K562 (cell line): ENCODE measurements around the gene PKD2. TPM values are rescaled to one million over a fixed set of nuclear protein-coding genes. Genes with fewer than 3 reads are reported as not detected.

Experiments used
- ATAC-seq: fragments of 200-7000 bp; cut with Tn5 transposase; 3 replicates; pipeline ENCODE4 v1.9.1; 2020; ENCODE audit warnings: moderate library complexity
- BruUV-seq: library from RNA; stranded (reverse); fragments of 400-500 nt; replicated peaks from 2 replicates; lab custom pipeline; 2021; lab: Mats Ljungman, UMichigan
- CTCF ChIA-PET: fragments of 300-600 bp; formaldehyde crosslinking; extraction: SDS; loops from one replicate; lab custom pipeline; 2021; ENCODE audit warnings: low intra/inter-chr PET ratio; lab: Yijun Ruan, JAX
- POLR2A ChIA-PET: fragments of 300-600, 350-650 bp; sonication (Branson Sonifier 250); formaldehyde crosslinking; extraction: SDS; loops from one replicate; lab custom pipeline; 2021; ENCODE audit warnings: antibody characterized with exemption, inconsistent platforms; lab: Yijun Ruan, JAX
- DNase-seq, 4 experiments: peaks; one replicate each; pipeline versions ENCODE4 v3.0.0 to v3.0.0-alpha.2; 2011 to 2018; ENCODE audit warnings: low spot score in 3 of 4, mixed read lengths in 3 of 4; ENCODE audit errors: extremely low read depth in 1 of 4
- FAIRE-seq: peaks from 2 replicates; lab custom pipeline; 2011; peaks lifted over from hg19 to GRCh38; lab: Jason Lieb, UNC
- H2AFZ ChIP-seq: 2 replicates; pipeline ENCODE4 v1.6.0; 2011; ENCODE audit warnings: low read depth, low read length, control low read depth, inconsistent platforms
- H3K27ac ChIP-seq: fragments of 200-600 bp; 3 replicates; pipeline ENCODE4 v1.8.0; 2011; ENCODE audit warnings: low read depth, mild to moderate bottlenecking, control low read depth, inconsistent platforms, low read length, moderate library complexity, mixed read lengths; ENCODE audit errors: extremely low read depth
- H3K27me3 ChIP-seq, 2 experiments: fragments of 300-600 bp in 1 of 2; 2 replicates in 1 of 2; 3 replicates in 1 of 2; pipeline versions ENCODE4 v1.6.0 to v1.8.0; 2011; ENCODE audit warnings: inconsistent platforms in 2 of 2, low read length in 2 of 2, mild to moderate bottlenecking in 1 of 2, mixed read lengths in 1 of 2, moderate library complexity in 1 of 2; ENCODE audit not compliant: control insufficient read depth in 2 of 2, insufficient read depth in 2 of 2
- H3K36me3 ChIP-seq: fragments of 300-600 bp; 3 replicates; pipeline ENCODE4 v1.8.0; 2011; ENCODE audit warnings: mild to moderate bottlenecking, low read length, inconsistent platforms; ENCODE audit not compliant: control insufficient read depth, insufficient read depth
- H3K4me1 ChIP-seq, 2 experiments: fragments of 200-600 bp in 1 of 2; replicated peaks in 1 of 2; 2 replicates in 1 of 2; 3 replicates in 1 of 2; pipeline versions ENCODE4 v1.5.1 to v1.8.0; 2011; ENCODE audit warnings: inconsistent platforms in 2 of 2, low read length in 2 of 2, mild to moderate bottlenecking in 1 of 2, mixed read lengths in 1 of 2, moderate library complexity in 1 of 2; ENCODE audit not compliant: control insufficient read depth in 2 of 2, insufficient read depth in 2 of 2
- H3K4me2 ChIP-seq: 2 replicates; pipeline ENCODE4 v1.6.1; 2011; ENCODE audit warnings: low read length, control low read depth, inconsistent platforms, mixed read lengths; ENCODE audit not compliant: insufficient read depth
- H3K4me3 ChIP-seq: fragments of 200-600 bp; sonication (generic), shearing (Covaris generic); 2 replicates; pipeline ENCODE4 v1.5.1; 2016; ENCODE audit warnings: control low read depth, inconsistent platforms
- H3K79me2 ChIP-seq: fragments of 200-600 bp; 3 replicates; pipeline ENCODE4 v1.8.0; 2011; ENCODE audit warnings: low read length, inconsistent platforms; ENCODE audit not compliant: control insufficient read depth, insufficient read depth
- H3K9ac ChIP-seq, 2 experiments: 2 replicates each; pipeline versions ENCODE4 v1.6.0 to v1.6.1; 2011; ENCODE audit warnings: low read depth in 2 of 2, low read length in 2 of 2, control low read depth in 1 of 2, inconsistent platforms in 1 of 2, mild to moderate bottlenecking in 1 of 2, mixed read lengths in 1 of 2; ENCODE audit not compliant: insufficient read depth in 1 of 2
- H3K9me1 ChIP-seq: one replicate; pipeline ENCODE4 v1.6.0; 2011; ENCODE audit warnings: inconsistent platforms, mild to moderate bottlenecking, low read length, moderate library complexity; ENCODE audit not compliant: control insufficient read depth, insufficient read depth
- H3K9me3 ChIP-seq: replicated peaks from 2 replicates; pipeline ENCODE4 v1.5.1; 2011; ENCODE audit warnings: low read depth, low read length, inconsistent platforms; ENCODE audit not compliant: control insufficient read depth, insufficient read depth
- H4K20me1 ChIP-seq: replicated peaks from 2 replicates; pipeline ENCODE4 v1.6.1; 2011; ENCODE audit warnings: low read length, inconsistent platforms, mixed read lengths; ENCODE audit not compliant: control insufficient read depth, insufficient read depth
- BRD9 ChIP-seq: fragments of 450-650 bp; IDR thresholded peaks from 2 replicates; pipeline ENCODE4 v1.6.1; 2018; ENCODE audit warnings: low read depth; ENCODE audit not compliant: partially characterized antibody
- HMGN3 ChIP-seq: IDR thresholded peaks from 2 replicates; pipeline ENCODE4 v1.6.1; 2011; ENCODE audit warnings: borderline replicate concordance, low read depth, mild to moderate bottlenecking, mixed read lengths, low read length; ENCODE audit not compliant: insufficient read length; ENCODE audit errors: extremely low read depth
- MAFK ChIP-seq: IDR thresholded peaks from 2 replicates; pipeline ENCODE4 v1.6.1; 2011; ENCODE audit warnings: low read length, improper control_type of control experiment
- PURB ChIP-seq: sonication (generic); formaldehyde crosslinking; IDR thresholded peaks from 2 replicates; pipeline ENCODE4 v1.9.0; 2021; ENCODE audit warnings: low read depth, mild to moderate bottlenecking, missing genetic modification reagents
- SMAD2 ChIP-seq: fragments of 150-350 bp; IDR thresholded peaks from 2 replicates; pipeline ENCODE4 v1.6.1; 2014; ENCODE audit warnings: low read depth, mild to moderate bottlenecking, low read length
- TSC22D4 ChIP-seq: fragments of 450-650 bp; IDR thresholded peaks from 2 replicates; pipeline ENCODE4 v1.6.1; 2016; ENCODE audit warnings: missing genetic modification characterization, missing biosample characterization, control low read depth
- ZNF121 ChIP-seq: sonication (generic); formaldehyde crosslinking; conservative IDR thresholded peaks from 2 replicates; pipeline ENCODE4 v1.8.0; 2022; ENCODE audit warnings: missing genetic modification reagents
- WGBS: fragments of 100-300 bp; shearing (Covaris generic); methylation state at CpG from one replicate; pipeline ENCODE4 v1.1.6; 2016; ENCODE audit warnings: low coverage, mixed read lengths; ENCODE audit not compliant: insufficient coverage; ENCODE audit errors: missing lambda C conversion rate; 5-methylcytosine and 5-hydroxymethylcytosine counted together
- in situ Hi-C: fragments of 300-500 bp; cut with MboI; formaldehyde crosslinking; loops from 4 replicates; pipeline ENCODE4 v1.15.0; 2018; ENCODE audit warnings: inconsistent platforms, mixed read lengths
- intact Hi-C: fragments of 100-400 bp; cut with micrococcal nuclease; formaldehyde crosslinking; loops from 2 replicates; pipeline ENCODE4 v1.14.2; 2022
- polyA plus RNA-seq, 8 experiments: library from polyadenylated mRNA; depleted of rRNA in 4 of 8; stranded (reverse) in 5 of 8; unstranded in 3 of 8; fragments of >200 nt; fragmentation: Nextera tagmentation in 2 of 8; fragmentation: Illumina TruSeq in 1 of 8; extraction: Ambion mirVana in 2 of 8; extraction: Trizol in 1 of 8; gene quantifications; 2 replicates each; pipeline versions ENCODE4 v1.2.1 to v1.2.3, GENCODE V29; 2011 to 2014; ENCODE audit warnings: inconsistent platforms in 1 of 8, missing spikeins in 1 of 8
- total RNA-seq, 7 experiments: library from RNA; depleted of rRNA in 6 of 7; stranded (reverse); fragments of >200 nt in 6 of 7; fragmentation: Illumina TruSeq in 2 of 7; extraction: Trizol in 2 of 7; gene quantifications; 2 replicates each; pipeline versions ENCODE4 v1.2.1 to v1.2.3, GENCODE V29; 2011 to 2021; ENCODE audit warnings: low replicate concordance in 1 of 7
- TF ChIP-seq, protein P1 (sequence below): fragments of 450-650 bp; conservative IDR thresholded peaks from 2 replicates; pipeline ENCODE4 v1.6.1; 2016; ENCODE audit warnings: missing genetic modification characterization, low read depth, mild to moderate bottlenecking, control low read depth, missing compliant biosample characterization
- TF ChIP-seq, protein P2 (sequence below): fragments of 250-450 bp; sonication (Bioruptor Pico); IDR thresholded peaks from 2 replicates; pipeline ENCODE4 v1.8.0; 2022; ENCODE audit warnings: moderate library complexity, mild to moderate bottlenecking, inconsistent platforms
- TF ChIP-seq, protein P3 (sequence below): fragments of 450-650 bp; formaldehyde crosslinking; IDR thresholded peaks from 2 replicates; pipeline ENCODE4 v1.4.0; 2022; ENCODE audit warnings: missing genetic modification characterization
- TF ChIP-seq, protein P4 (sequence below): fragments of 450-650 bp; IDR thresholded peaks from 2 replicates; pipeline ENCODE4 v1.6.1; 2018; ENCODE audit warnings: mild to moderate bottlenecking, low read depth; ENCODE audit not compliant: partially characterized antibody
- TF ChIP-seq, protein P5 (sequence below): sonication (generic); IDR thresholded peaks from 2 replicates; pipeline ENCODE4 v1.6.1; 2016
- TF ChIP-seq, protein P6 (sequence below): sonication (generic); formaldehyde crosslinking; IDR thresholded peaks from 2 replicates; pipeline ENCODE4 v1.4.0; 2020; ENCODE audit warnings: mild to moderate bottlenecking, missing genetic modification reagents

The PKD2 gene
- total and polyA plus RNA-seq, 9 of the 15 experiments (the other 6 are each of a cell fraction or from before 2014, with no cell fraction given) = 0.11 to 1.2 (median 0.47) TPM

DNA sequence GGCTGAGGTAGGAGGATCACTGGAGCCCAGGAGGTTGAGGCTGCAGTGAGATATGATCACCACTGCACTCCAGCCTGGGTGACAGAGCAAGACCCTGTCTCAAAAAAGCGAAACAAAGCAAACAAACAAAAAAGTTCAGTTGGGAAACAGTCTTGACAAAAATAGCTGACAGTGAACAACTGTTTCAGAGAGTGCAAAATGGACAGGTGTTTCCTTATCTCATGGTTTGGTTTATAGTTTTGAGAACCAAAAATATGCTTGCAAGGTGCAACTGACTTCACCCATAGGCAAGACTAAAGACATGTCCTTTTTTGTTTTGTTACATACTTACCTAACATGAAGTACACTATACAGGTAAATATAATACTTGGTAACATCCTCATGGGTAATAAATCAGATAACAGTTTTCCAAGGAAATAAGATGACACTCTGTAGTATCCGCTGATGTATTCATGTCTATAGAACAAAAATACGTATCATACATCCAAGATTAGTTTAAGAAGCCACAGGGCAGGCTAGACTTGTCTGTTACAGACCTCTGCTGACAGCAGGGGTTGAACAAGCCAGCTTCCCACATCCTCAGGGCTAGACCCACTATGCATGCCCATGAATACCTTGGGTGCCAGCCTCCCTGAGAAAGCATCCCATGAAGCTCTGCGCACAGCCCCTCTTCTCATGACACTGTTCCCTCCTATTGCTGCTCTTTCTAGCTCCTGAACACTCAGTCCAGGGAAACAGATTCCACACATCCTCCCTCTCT is 91.7 kb downstream of the PKD2 start:
- Histone ChIP-seq H3K36me3 (no peaks in the 10 kb centered on the region), H3K27me3 (no peaks in the 10 kb centered on the region; a peak in 1 of 5 replicates), H3K9me1 (no peaks in the 10 kb centered on the region), H3K4me1 (no peaks in the 10 kb centered on the region), H3K9ac (no peak overlapping the region), H3K9me3 (no peaks in the 10 kb centered on the region), H3K4me2 (no peak overlapping the region), H2AFZ (no peak overlapping the region), H3K4me3 (no peak overlapping the region), H3K79me2 (no peaks in the 10 kb centered on the region), H4K20me1 (no peaks in the 10 kb centered on the region), H3K27ac (no peak overlapping the region)
- ATAC-seq = no peak
- no TSS peak for BruUV-seq
- no peak for FAIRE-seq
- WGBS = 2% methylated on average over 4 of the region's 4 CpGs
- intact Hi-C loops (no loop called here), in situ Hi-C loops (no loop called here)
- DNase-seq = no peak
- POLR2A ChIA-PET = no interaction called here
- CTCF ChIA-PET = no interaction called here
- TF ChIP-seq, protein P1, sequence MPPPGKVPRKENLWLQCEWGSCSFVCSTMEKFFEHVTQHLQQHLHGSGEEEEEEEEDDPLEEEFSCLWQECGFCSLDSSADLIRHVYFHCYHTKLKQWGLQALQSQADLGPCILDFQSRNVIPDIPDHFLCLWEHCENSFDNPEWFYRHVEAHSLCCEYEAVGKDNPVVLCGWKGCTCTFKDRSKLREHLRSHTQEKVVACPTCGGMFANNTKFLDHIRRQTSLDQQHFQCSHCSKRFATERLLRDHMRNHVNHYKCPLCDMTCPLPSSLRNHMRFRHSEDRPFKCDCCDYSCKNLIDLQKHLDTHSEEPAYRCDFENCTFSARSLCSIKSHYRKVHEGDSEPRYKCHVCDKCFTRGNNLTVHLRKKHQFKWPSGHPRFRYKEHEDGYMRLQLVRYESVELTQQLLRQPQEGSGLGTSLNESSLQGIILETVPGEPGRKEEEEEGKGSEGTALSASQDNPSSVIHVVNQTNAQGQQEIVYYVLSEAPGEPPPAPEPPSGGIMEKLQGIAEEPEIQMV = no peak
- no peak for TF ChIP-seq ZNF121 (CRISPR knock-in tag)
- TF ChIP-seq, protein P2, sequence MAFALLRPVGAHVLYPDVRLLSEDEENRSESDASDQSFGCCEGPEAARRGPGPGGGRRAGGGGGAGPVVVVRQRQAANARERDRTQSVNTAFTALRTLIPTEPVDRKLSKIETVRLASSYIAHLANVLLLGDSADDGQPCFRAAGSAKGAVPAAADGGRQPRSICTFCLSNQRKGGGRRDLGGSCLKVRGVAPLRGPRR (CRISPR knock-in tag) = no peak
- TF ChIP-seq PURB = no peak
- no peak for TF ChIP-seq SMAD2
- TF ChIP-seq, protein P3, sequence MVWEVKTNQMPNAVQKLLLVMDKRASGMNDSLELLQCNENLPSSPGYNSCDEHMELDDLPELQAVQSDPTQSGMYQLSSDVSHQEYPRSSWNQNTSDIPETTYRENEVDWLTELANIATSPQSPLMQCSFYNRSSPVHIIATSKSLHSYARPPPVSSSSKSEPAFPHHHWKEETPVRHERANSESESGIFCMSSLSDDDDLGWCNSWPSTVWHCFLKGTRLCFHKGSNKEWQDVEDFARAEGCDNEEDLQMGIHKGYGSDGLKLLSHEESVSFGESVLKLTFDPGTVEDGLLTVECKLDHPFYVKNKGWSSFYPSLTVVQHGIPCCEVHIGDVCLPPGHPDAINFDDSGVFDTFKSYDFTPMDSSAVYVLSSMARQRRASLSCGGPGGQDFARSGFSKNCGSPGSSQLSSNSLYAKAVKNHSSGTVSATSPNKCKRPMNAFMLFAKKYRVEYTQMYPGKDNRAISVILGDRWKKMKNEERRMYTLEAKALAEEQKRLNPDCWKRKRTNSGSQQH (CRISPR knock-in tag) = no peak
- TF ChIP-seq MAFK = no peak
- no peak for TF ChIP-seq BRD9
- TF ChIP-seq, protein P4, sequence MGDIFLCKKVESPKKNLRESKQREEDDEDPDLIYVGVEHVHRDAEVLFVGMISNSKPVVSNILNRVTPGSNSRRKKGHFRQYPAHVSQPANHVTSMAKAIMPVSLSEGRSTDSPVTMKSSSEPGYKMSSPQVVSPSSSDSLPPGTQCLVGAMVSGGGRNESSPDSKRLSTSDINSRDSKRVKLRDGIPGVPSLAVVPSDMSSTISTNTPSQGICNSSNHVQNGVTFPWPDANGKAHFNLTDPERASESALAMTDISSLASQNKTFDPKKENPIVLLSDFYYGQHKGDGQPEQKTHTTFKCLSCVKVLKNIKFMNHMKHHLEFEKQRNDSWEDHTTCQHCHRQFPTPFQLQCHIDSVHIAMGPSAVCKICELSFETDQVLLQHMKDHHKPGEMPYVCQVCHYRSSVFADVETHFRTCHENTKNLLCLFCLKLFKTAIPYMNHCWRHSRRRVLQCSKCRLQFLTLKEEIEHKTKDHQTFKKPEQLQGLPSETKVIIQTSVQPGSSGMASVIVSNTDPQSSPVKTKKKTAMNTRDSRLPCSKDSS = no peak
- TF ChIP-seq, protein P5, sequence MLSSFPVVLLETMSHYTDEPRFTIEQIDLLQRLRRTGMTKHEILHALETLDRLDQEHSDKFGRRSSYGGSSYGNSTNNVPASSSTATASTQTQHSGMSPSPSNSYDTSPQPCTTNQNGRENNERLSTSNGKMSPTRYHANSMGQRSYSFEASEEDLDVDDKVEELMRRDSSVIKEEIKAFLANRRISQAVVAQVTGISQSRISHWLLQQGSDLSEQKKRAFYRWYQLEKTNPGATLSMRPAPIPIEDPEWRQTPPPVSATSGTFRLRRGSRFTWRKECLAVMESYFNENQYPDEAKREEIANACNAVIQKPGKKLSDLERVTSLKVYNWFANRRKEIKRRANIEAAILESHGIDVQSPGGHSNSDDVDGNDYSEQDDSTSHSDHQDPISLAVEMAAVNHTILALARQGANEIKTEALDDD = no peak
- no peak for TF ChIP-seq HMGN3
- TF ChIP-seq, protein P6, sequence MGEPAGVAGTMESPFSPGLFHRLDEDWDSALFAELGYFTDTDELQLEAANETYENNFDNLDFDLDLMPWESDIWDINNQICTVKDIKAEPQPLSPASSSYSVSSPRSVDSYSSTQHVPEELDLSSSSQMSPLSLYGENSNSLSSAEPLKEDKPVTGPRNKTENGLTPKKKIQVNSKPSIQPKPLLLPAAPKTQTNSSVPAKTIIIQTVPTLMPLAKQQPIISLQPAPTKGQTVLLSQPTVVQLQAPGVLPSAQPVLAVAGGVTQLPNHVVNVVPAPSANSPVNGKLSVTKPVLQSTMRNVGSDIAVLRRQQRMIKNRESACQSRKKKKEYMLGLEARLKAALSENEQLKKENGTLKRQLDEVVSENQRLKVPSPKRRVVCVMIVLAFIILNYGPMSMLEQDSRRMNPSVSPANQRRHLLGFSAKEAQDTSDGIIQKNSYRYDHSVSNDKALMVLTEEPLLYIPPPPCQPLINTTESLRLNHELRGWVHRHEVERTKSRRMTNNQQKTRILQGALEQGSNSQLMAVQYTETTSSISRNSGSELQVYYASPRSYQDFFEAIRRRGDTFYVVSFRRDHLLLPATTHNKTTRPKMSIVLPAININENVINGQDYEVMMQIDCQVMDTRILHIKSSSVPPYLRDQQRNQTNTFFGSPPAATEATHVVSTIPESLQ (CRISPR knock-in tag) = no peak
- no peak for TF ChIP-seq TSC22D4 (tag)
